Small intestine (tissue), 7 donors: ENCODE results near the gene RAB13. TPM values are rescaled to one million over a fixed set of nuclear protein-coding genes. Genes with fewer than 3 reads are reported as not detected.
A peak's percentile ranks its signal among the peaks of the same experiment; 100 is the strongest.

ENCODE experiments used
- DNase-seq, 2 donors: peaks; one replicate each; pipeline versions ENCODE4 v3.0.0 to v3.0.0-alpha.2; 2013
- FAIRE-seq: peaks from 2 replicates; lab custom pipeline; 2012; peaks lifted over from hg19 to GRCh38; lab: Jason Lieb, UNC
- H3K27ac ChIP-seq, 3 donors: one replicate each; pipeline ENCODE4 v1.5.1; 2013; ENCODE audit warnings: low read length in 2 of 3, mild to moderate bottlenecking in 2 of 3, control low read depth in 1 of 3, inconsistent platforms in 1 of 3, low read depth in 1 of 3, moderate library complexity in 1 of 3
- H3K27me3 ChIP-seq, 3 donors: one replicate each; pipeline ENCODE4 v1.6.1; 2013; ENCODE audit warnings: low read length in 3 of 3, inconsistent platforms in 1 of 3; ENCODE audit not compliant: control insufficient read depth in 3 of 3, insufficient read depth in 3 of 3
- H3K36me3 ChIP-seq, 3 donors: one replicate each; pipeline ENCODE4 v1.6.1; 2013; ENCODE audit warnings: low read length in 3 of 3, inconsistent platforms in 1 of 3, low read depth in 1 of 3, mild to moderate bottlenecking in 1 of 3, moderate library complexity in 1 of 3; ENCODE audit not compliant: control insufficient read depth in 3 of 3, insufficient read depth in 2 of 3
- H3K4me1 ChIP-seq, 3 donors: one replicate each; pipeline ENCODE4 v1.6.1; 2013; ENCODE audit warnings: low read length in 2 of 3, inconsistent platforms in 1 of 3, low read depth in 1 of 3, mild to moderate bottlenecking in 1 of 3, moderate library complexity in 1 of 3; ENCODE audit not compliant: control insufficient read depth in 3 of 3, insufficient read depth in 2 of 3
- H3K4me3 ChIP-seq, 3 donors: one replicate each; pipeline ENCODE4 v1.5.1; 2013; ENCODE audit warnings: low read length in 3 of 3, control low read depth in 1 of 3, inconsistent platforms in 1 of 3, low read depth in 1 of 3, mild to moderate bottlenecking in 1 of 3, moderate library complexity in 1 of 3
- H3K9me3 ChIP-seq, 2 donors: one replicate each; pipeline ENCODE4 v1.6.1; 2013; ENCODE audit warnings: low read depth in 1 of 2, low read length in 1 of 2; ENCODE audit not compliant: control insufficient read depth in 2 of 2, insufficient read depth in 1 of 2
- WGBS, 3 donors: extraction: QIAGEN DNeasy Blood & Tissue Kit; methylation state at CpG; one replicate each; pipeline ENCODE4 v1.1.7; 2013; 5-methylcytosine and 5-hydroxymethylcytosine counted together
- polyA plus RNA-seq, 4 donors: library from polyadenylated mRNA; stranded (reverse) in 3 of 4; unstranded in 1 of 4; fragments of 200-250 nt in 3 of 4; fragments of 120-200 nt in 1 of 4; gene quantifications; one replicate each; pipeline versions ENCODE4 v1.2.1 to v1.2.3, GENCODE V29; 2013
- donor health status: healthy with polysubstance abuse.
- donor health status: control.
- donor health status: control.
- donor health status: Bipolar disorder and iron deficiency.
- donor health status: healthy.

The RAB13 gene
- polyA plus RNA-seq, 4 donors = 117 to 179 (median 136) TPM

GRCh38 chr1:153946622-153947241 lies 39.4 kb downstream of the RAB13 start, which contains the start of gene DENND4B:
TSS of gene DENND4B (minus strand) at chr1:153946718. CDS start at chr1:153944374, 2,344 bp downstream.
- peak within 1 kb of the TSS; percentile 88 to 97 (median 91) for H3K27ac ChIP-seq
- H3K9me3 ChIP-seq = no peaks in the 10 kb centered on the region
- WGBS, 3 donors = 9 to 16% (median 11%) methylated on average over 17 to 28 of the region's 28 CpGs
- peak within 1 kb of the TSS; percentile 87 to 95 (median 90) for H3K4me3 ChIP-seq
- peaks cover 0 to 7% (median 0%) of the 10 kb centered on the region in 3 donors for H3K4me1 ChIP-seq
- peak; percentile 81 to 91 for DNase-seq
- no peak for FAIRE-seq
- H3K27me3 ChIP-seq = no peaks in the 10 kb centered on the region
- H3K36me3 ChIP-seq = peaks cover 9 to 69% (median 14%) of the 10 kb centered on the region in 3 donors

- WGBS, 3 donors = 0 to 1% (median 0%) methylated on average over 32 to 95 of the region's 95 CpGs
- Histone ChIP-seq H3K9me3 (no peaks in the 10 kb centered on the region), H3K4me1 (peaks cover 0 to 7% (median 0%) of the 10 kb centered on the region in 3 donors), H3K27me3 (no peaks in the 10 kb centered on the region), H3K27ac (peak overlapping the region; percentile 88 to 97 (median 91)), H3K36me3 (peaks cover 8 to 67% (median 10%) of the 10 kb centered on the region in 3 donors), H3K4me3 (peak overlapping the region; percentile 87 to 95 (median 90))
- FAIRE-seq = no peak
- peak; percentile 84 to 92 for DNase-seq
Measured at GRCh38 chr1:153945795-153946621, 40.1 kb downstream of the RAB13 start.

- WGBS, 3 donors = 19 to 27% (median 20%) methylated on average over 10 to 12 of the region's 12 CpGs
- Histone ChIP-seq H3K4me1 (peaks cover 0 to 7% (median 0%) of the 10 kb centered on the region in 3 donors), H3K27ac (peak overlapping the region; percentile 88 to 97 (median 91)), H3K36me3 (peaks cover 4 to 74% (median 16%) of the 10 kb centered on the region in 3 donors), H3K4me3 (peak overlapping the region; percentile 87 to 95 (median 90)), H3K9me3 (no peaks in the 10 kb centered on the region), H3K27me3 (no peaks in the 10 kb centered on the region)
- FAIRE-seq (no peak), DNase-seq (peak in 1 of 2 donors; percentile 46)
Measured at GRCh38 chr1:153945131-153945794, 40.9 kb downstream of the RAB13 start.

- no peak for DNase-seq
- Histone ChIP-seq H3K4me1 (peaks cover 0 to 7% (median 0%) of the 10 kb centered on the region in 3 donors), H3K27me3 (no peaks in the 10 kb centered on the region), H3K27ac (peak overlapping the region in 2 of 3 donors; percentile 88 to 97), H3K4me3 (peak overlapping the region; percentile 87 to 95 (median 90)), H3K36me3 (peaks cover 4 to 76% (median 20%) of the 10 kb centered on the region in 3 donors), H3K9me3 (no peaks in the 10 kb centered on the region)
- 48 to 63% (median 57%) methylated on average over 3 of the region's 3 CpGs for WGBS, 3 donors
- FAIRE-seq = no peak
Measured at GRCh38 chr1:153944827-153945117, 41.4 kb downstream of the RAB13 start.

- Histone ChIP-seq H3K4me3 (no peak overlapping the region), H3K27ac (peak overlapping the region in 1 of 3 donors; percentile 97), H3K27me3 (no peaks in the 10 kb centered on the region), H3K9me3 (no peaks in the 10 kb centered on the region), H3K36me3 (peaks cover 8 to 77% (median 19%) of the 10 kb centered on the region in 3 donors), H3K4me1 (peaks cover 0 to 7% (median 0%) of the 10 kb centered on the region in 3 donors)
- no peak for DNase-seq
- no peak for FAIRE-seq
- WGBS, 3 donors = 86 to 87% (median 87%) methylated on average over 15 of the region's 15 CpGs
Measured at GRCh38 chr1:153944005-153944826, 41.9 kb downstream of the RAB13 start.

- Histone ChIP-seq H3K9me3 (no peaks in the 10 kb centered on the region), H3K4me3 (no peak overlapping the region), H3K27me3 (no peaks in the 10 kb centered on the region), H3K27ac (no peak overlapping the region), H3K36me3 (peaks cover 4 to 72% (median 15%) of the 10 kb centered on the region in 3 donors), H3K4me1 (peaks cover 0 to 7% (median 0%) of the 10 kb centered on the region in 3 donors)
- WGBS, 3 donors = 89 to 92% (median 91%) methylated on average over 11 of the region's 11 CpGs
- no peak for DNase-seq
- no peak for FAIRE-seq
Measured at GRCh38 chr1:153942766-153943549, 43.2 kb downstream of the RAB13 start.
